Mammary epithelial cell (primary cell): ENCODE results near the gene INO80D.

ENCODE experiments used
- EZH2 ChIP-seq: IDR thresholded peaks from 2 replicates; pipeline ENCODE4 v1.6.1; 2012; ENCODE audit warnings: low read length, inconsistent platforms, borderline replicate concordance
- TF ChIP-seq, protein P1 (sequence below), 2 donors: IDR thresholded peaks in 1 of 2; conservative IDR thresholded peaks in 1 of 2; 2 replicates each; pipeline ENCODE4 v1.5.1; 2011 to 2012; ENCODE audit warnings: inconsistent platforms in 2 of 2, low read length in 2 of 2, mild to moderate bottlenecking in 2 of 2, control low read depth in 1 of 2, low read depth in 1 of 2; ENCODE audit not compliant: insufficient read depth in 1 of 2; ENCODE audit errors: extremely low read depth in 1 of 2

DNA sequence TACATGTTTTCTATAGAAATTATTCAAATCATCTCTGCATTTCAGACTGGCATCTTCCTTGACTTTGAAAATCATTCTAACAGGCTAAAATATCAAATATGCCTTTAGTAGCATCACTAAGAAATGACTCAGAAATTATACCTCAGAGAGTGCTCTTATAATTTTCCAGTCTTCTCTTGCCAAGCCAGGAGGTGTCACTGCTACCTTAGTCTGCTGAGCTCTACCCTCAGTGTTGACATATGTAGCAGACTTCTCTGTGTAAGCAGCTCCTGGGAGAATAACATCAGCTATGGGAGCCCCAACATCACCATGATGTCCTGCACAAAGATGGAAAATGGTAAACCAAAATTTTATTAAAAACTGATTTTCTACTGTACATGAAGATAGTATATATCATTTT lies 41.7 kb upstream of the INO80D start:
- TF ChIP-seq, protein P1, sequence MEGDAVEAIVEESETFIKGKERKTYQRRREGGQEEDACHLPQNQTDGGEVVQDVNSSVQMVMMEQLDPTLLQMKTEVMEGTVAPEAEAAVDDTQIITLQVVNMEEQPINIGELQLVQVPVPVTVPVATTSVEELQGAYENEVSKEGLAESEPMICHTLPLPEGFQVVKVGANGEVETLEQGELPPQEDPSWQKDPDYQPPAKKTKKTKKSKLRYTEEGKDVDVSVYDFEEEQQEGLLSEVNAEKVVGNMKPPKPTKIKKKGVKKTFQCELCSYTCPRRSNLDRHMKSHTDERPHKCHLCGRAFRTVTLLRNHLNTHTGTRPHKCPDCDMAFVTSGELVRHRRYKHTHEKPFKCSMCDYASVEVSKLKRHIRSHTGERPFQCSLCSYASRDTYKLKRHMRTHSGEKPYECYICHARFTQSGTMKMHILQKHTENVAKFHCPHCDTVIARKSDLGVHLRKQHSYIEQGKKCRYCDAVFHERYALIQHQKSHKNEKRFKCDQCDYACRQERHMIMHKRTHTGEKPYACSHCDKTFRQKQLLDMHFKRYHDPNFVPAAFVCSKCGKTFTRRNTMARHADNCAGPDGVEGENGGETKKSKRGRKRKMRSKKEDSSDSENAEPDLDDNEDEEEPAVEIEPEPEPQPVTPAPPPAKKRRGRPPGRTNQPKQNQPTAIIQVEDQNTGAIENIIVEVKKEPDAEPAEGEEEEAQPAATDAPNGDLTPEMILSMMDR (conservative IDR thresholded peaks at IDR 0.05 in 1 of 2, IDR thresholded peaks at IDR 0.05 in 1 of 2; ENCODE audit: extremely low read depth in 1 of 2, insufficient read depth in 1 of 2, low read depth in 1 of 2, low read length in 2 of 2): peak in 1 of 2 donors; percentile 22
- no peak for TF ChIP-seq EZH2
